ENCODE data around the gene CDC42BPA. TPM values are rescaled to one million over a fixed set of nuclear protein-coding genes. Genes with fewer than 3 reads are reported as not detected.
A peak's percentile ranks its signal among the peaks of the same experiment; 100 is the strongest.

Gene CDC42BPA
- polyA plus RNA-seq, 12 donors = 27.0 to 36.2 (median 31.8) TPM; not detected in 1

- DNase-seq = no peak
Observed at GRCh38 chr1:226980565-226981385, 337.5 kb downstream of the CDC42BPA start.

- DNase-seq = no peak
Observed at GRCh38 chr1:226980122-226980560, 338.2 kb downstream of the CDC42BPA start.

DNA sequence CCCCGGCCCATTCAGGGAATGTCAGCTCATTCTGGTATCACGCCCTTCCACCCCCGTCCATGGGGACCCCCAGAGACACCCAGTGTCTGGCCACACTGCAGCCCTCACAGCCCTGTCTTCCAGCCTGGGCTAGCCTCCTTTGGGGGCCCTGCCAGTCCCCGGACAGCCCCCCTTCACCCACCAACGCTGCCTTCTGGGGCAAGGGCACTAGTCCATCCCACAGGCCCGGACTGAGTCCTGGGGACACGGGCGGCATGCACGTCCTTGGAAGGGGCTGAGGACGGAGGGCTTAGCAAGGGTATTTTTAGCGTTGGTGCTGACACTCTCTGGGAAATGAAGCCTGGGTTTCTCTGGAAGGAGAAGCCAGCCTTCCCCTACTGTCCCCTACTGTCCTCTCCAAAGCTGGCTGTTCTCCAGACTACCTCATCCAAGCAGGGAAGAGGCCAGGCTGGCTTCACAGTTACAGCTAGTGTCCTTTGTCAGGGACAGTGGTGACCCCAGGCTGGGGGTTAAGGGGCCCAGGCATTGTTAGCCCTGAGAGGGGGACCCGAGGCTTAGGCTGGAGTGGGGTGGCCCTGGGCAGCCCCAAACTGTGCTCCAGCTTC is 338.7 kb downstream of the CDC42BPA start:
- no peak for DNase-seq

- DNase-seq = no peak
Observed at GRCh38 chr1:226979115-226979516, 339.2 kb downstream of the CDC42BPA start.

- no peak for DNase-seq
Observed at GRCh38 chr1:226978432-226979114, 339.7 kb downstream of the CDC42BPA start.

- DNase-seq = no peak
Observed at GRCh38 chr1:226977643-226978431, 340.5 kb downstream of the CDC42BPA start.

- DNase-seq = no peak
Observed at GRCh38 chr1:226976978-226977642, 341.2 kb downstream of the CDC42BPA start.

DNA sequence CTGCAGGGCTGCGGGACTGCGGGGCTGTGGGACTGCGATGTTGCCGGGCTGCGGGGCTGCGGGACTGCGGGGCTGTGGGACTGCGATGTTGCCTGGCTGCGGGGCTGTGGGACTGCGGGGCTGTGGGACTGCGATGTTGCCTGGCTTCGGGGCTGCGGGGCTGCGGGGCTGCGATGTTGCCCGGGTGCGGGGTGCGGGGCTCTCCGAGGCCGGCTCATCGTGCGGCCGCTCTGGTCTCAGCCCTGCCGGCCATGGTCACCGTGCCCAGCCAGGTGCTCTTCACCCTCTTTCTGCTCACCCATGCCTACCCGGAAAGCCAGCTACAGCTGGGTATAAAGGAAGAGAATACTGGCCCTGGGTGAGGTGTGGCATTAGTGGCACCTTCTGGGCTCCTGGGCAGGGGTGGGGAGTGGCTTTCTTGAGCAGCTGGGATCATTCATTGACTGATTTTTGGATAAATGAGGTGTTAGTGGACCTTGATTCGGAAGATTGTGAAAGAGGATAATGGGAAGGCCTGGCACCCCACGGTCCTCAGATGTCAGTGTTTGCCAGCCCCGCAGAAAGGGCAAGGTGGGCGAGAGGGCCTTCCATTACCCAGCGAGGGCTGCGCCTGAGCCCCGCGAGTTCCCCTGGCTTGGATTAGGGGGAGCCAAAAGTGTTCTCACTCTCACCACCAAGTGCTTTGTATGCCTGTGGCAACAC is 341.9 kb downstream of the CDC42BPA start:
- no peak for DNase-seq

- no peak for DNase-seq
Observed at GRCh38 chr1:226975259-226976250, 342.7 kb downstream of the CDC42BPA start.

DNA sequence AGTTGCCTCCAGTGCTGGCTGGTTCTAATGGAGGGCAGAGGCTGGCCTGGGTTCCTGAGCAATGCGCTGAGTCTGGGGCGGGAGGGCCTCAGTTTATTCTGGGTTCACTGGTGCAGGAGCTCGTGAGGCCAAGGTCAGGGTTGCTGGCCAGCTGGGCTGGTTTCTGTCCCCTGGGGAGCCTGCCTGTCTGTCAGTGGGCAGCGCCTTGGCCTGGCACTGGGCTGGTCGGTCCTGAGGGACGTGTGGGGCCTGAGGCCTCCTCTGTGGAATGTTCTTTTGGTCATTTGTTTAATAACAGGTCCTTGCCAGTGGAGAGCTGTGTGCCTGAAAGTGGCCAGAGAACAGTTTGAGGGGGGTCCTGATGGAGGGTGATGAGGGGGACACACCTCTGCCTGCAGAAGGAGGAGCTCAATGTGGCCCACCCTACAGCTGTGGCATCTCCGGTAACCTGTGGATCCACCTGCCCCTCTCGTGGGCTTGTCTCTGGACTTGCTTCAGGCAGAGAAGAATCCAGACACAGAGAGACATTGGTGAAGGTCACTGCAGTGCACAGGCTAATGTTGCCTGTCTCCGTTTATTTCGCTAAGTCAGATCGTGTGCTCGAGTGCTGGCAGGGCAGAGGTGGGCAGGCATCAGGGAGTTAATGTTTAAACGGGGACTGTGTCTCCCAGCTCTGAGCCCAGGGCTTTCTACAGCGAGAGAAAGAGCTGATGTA is 343.6 kb downstream of the CDC42BPA start:
- DNase-seq = no peak

DNA sequence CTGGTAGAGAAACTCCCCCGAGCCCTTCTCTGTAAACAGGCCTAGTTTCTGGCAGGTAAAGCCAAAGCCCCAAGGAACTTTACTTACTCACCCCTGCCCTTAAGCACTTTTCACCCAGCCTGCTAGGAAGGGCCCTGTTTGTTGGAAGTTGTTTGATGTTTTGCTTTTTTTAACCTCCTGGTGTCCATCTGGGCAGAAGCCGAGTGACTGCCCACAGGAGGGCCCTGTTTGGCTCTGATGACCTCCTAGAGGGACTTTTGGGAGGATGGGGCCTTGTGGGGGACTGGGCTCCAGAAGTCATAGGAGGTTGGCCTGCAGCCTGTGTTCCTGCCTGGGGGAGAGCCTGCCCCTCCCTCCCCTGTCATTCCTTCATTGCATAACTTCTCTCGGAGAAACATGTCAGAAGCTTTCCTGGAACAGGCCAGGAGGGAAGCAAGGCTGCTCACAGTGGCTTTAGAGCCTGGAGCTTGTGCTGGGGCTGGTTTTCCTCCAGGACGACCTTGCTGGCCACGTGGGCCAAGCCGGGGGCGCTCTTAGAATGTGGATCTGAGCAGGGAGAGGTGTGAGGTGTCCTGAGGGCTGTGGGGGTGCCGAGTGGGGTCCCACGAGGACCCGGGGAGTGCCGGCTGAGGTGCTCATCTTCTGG is 344.3 kb downstream of the CDC42BPA start:
- no peak for DNase-seq

GRCh38 chr1:226973371-226973897 is 344.9 kb downstream of the CDC42BPA start:
- DNase-seq = peak; percentile 53

DNA sequence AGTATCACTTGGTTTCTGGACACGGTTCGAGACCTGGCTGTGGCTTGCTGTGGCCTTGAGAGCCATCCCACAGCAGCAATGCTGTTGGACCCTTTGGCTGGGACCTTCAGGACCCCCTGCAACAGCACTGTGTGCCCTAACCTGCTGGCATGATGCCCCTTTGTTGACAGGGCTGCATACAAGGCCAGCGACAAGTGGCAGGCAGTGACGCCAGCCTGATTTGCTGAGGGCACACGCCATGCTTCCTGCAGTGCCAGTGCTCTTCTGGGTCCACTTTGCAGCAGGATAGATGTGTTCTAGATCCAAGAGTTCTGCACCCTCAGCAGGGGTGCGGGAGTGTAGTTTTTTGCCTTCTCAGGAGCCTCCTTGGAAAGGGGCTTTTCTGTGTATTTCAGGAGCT is 345.4 kb downstream of the CDC42BPA start:
- DNase-seq = no peak

GRCh38 chr1:226971765-226972164 is 346.5 kb downstream of the CDC42BPA start:
- DNase-seq = no peak

GRCh38 chr1:226967665-226968064 is 350.6 kb downstream of the CDC42BPA start:
- no peak for DNase-seq

GRCh38 chr1:226966683-226967082 is 351.6 kb downstream of the CDC42BPA start:
- DNase-seq = no peak

GRCh38 chr1:226965581-226966440 is 352.5 kb downstream of the CDC42BPA start:
- no peak for DNase-seq
